ENCODE data around the gene IL1F10.

- TF ChIP-seq, protein P1, sequence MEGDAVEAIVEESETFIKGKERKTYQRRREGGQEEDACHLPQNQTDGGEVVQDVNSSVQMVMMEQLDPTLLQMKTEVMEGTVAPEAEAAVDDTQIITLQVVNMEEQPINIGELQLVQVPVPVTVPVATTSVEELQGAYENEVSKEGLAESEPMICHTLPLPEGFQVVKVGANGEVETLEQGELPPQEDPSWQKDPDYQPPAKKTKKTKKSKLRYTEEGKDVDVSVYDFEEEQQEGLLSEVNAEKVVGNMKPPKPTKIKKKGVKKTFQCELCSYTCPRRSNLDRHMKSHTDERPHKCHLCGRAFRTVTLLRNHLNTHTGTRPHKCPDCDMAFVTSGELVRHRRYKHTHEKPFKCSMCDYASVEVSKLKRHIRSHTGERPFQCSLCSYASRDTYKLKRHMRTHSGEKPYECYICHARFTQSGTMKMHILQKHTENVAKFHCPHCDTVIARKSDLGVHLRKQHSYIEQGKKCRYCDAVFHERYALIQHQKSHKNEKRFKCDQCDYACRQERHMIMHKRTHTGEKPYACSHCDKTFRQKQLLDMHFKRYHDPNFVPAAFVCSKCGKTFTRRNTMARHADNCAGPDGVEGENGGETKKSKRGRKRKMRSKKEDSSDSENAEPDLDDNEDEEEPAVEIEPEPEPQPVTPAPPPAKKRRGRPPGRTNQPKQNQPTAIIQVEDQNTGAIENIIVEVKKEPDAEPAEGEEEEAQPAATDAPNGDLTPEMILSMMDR (IDR thresholded peaks at IDR 0.05; ENCODE audit: low read depth, low read length) = no peak
- no peak for TF ChIP-seq EZH2phosphoT487 (IDR thresholded peaks at IDR 0.05; ENCODE audit: low read depth)
These were observed 43.0 kb upstream of the IL1F10 start for GRCh38 chr2:113024764-113025163.

All from OCI-LY3 (cell line).